ENCODE data around the gene CETN2.
"Not testable (repeated sequence)": the region's sequence is repeated elsewhere in the genome, so short reads cannot be mapped to it uniquely, and the experiment has no call there.

The CETN2 gene

DNA sequence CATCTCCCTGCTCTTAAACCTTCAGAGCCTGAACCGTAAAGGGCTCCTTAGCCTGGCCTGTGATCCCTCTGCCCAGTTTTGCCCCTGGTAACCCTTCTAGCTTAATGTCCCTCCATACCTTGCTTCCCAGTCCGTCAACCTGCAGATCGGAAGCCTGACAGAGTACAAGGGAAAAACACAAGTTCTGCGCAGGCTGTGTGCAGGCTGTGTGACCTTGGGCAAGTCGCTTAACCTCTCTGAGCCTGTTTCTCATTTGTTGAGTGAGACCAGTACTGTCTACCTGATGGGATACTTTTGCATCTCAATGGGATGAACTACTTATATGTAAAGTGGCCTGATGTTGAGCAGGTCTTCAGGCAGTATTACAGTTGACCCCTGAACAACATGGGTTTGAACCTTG, 2.0 kb upstream of the CETN2 start:
- no peak for DNase-seq (ENCODE audit: low spot score)

DNA sequence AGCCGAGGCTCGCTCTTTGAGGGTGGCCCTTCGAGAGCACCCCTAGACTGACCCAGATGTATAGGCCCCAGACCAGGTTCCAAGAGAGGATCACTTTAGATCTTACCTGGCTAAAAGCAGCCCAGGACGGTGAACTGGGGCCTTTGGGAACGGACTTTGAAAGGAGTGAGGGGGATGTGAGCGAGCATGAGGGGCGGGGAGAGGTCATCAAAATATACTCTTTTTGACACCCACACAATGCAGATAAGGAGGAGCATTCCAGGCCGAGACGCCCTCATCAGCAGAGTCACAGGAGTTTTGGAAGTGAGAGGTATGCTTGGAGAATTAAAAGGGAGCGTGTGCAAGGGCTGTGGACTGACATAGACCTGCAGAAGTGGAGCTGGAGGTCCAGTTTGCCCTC, 834 bp upstream of the CETN2 start:
- DNase-seq (ENCODE audit: low spot score) = no peak

DNA sequence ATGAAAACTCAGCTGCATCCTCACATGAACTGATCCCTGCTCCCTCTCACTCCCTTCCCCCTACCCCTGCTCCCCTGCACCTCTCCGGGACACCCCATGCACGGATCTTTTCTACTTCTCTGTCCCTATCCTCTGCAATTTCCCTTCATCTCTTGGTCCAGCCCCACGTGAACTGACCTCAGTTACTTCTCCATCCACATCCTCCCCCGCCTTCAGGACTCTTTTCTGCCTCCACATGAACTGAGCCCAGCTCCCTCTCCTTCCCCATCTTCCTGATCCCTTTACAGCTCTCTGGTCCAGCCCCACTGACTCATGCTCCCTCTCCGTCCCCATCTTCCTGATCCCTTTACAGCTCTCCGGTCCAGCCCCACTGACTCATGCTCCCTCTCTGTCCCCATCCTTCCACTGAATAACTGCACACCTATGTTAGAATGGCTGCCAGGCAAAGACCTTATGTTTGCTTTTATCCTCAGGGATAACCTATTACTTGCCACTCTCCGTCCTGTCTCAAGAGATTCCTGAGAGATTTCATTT, 5.6 kb downstream of the CETN2 start:
- no peak for DNase-seq (ENCODE audit: low spot score)

DNA sequence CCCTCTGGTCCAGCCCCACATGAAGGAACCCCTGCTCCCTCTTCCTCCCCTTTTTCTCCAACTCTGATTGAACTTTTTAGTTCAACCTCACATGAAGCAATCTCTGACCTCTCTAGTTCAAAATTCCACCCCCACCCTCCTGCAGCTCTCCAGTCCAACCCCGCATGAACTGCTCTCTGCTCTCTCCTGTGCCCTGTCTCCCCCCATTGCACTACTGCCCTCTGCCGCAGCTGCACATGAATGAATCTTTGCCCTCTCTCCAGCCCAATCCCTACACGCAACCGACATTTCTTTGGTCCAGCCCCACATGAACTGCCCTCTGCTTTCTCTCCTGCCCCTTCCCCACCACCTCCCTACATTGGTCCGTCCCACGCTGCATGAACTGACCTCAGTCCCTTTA, 6.9 kb downstream of the CETN2 start:
- no peak for DNase-seq (ENCODE audit: low spot score)

DNA sequence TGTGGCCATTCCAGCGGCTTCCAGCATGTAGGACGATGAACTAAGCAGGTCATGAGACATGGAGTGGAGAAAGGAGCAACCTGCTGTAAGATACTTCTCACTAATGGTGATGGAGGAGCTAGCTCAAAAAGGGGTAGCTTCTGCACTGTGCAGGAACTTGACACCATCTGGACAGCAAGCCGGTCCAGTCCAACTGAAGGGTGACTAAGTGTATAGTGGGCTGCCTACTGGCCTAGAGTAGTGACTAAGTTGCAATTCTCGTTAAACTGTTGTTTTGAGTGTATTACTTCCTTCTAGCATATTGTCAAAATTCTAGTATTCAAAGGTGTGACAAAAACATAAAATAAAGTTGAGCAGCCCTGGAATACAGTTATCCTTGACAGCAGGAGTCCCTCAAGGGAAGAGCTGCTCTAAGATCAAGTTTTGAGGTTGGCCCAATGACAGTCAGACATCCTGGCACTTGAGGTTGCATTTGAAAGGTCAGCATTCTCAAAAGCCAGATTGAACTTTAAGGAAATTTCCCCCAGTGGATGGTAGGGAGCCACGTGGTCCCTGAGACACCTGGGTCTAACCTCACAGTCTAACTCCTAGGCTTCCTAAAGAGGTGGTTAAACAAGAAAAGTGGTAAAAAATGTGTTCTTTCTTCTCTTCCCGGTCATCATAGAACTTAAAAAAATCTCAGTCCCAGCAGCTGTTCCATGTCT, 8.0 kb downstream of the CETN2 start:
- DNase-seq (ENCODE audit: low spot score) = no peak

DNA sequence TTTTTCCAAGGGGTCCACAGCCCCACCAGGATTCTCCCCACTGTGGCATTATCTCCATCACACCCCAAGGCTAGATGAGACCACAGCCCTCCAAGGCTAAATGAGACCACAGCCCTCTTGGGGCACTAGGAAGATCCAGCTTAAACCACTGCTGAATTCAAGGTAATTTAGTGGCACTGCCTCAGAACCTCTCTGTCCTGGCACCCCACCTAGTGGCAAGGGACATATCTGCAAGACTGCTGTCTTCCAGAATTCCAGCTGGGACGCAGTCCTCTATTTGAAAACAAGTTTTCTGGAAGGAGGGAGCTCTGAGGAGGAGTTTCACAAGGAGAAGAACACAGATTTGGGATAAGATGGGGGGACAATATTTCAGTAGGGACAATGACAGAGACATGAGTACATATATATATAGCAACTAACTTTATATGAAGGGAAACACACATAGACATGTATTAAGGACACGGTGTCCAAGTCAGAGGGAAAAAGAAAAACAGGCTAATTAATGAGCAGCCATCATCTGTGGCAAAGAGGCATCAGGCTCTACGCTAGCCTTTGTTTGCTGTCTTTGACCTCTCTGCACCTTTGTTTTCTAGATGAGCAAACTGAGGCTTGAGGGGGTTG, 9.3 kb downstream of the CETN2 start:
- peak; percentile 40 for DNase-seq (ENCODE audit: low spot score)

DNA sequence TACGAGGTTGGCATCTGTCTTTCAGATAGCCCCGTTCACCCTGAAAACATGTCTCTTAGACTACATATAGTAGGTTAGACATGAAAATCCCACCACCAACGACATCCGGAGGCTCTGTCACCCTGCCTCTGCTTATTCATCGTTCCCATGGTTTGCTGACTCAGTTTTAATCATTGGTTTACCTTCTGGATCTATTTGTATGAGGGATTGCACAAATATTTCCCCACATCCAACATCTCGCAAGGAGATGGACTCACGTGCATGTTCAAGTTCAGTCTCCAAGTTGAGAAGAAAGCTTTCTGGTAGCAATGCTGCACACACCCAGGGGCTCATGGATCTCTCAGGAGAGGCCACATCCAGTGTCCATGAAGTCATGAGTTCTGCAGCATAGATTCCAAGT, 10.8 kb downstream of the CETN2 start:
- DNase-seq (ENCODE audit: low spot score) = no peak

DNA sequence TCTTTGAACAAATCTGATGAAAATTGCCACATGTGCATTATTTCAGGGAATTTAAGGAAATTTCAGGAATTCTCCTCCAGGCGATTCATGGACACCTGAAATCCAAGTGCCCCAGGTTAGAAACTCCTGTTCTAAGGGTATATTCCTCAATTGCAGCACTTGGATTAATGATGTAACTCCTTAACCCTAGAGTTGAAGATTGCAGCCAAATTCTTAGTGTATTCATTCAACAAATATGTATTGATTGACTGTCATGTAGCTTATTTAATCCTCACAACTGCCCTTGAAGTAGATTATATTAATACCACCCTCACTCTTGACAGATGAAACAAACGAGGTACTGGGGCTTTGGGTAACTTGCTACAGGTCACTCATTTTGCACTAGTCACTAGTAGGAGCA, 11.3 kb downstream of the CETN2 start:
- no peak for DNase-seq (ENCODE audit: low spot score)

DNA sequence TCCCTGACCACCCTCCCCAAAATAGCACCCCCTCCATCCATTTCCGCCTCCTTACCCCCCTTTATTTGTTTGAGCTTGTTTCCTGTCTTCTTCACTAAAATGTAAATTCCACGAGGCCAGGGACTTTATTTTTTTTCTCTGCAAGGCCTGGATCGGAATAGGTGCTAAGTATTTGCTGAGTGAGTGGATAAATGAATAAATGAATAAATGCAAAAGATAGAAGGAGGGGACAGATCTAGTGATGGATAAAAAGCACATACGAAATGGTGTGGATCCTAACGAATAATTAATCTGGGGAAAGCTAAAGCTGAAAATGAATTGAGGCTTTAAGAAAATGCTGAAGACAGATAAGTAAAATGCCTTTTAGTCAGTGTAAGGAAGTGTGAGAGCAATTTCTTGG, 12.2 kb downstream of the CETN2 start:
- no peak for DNase-seq (ENCODE audit: low spot score)

DNA sequence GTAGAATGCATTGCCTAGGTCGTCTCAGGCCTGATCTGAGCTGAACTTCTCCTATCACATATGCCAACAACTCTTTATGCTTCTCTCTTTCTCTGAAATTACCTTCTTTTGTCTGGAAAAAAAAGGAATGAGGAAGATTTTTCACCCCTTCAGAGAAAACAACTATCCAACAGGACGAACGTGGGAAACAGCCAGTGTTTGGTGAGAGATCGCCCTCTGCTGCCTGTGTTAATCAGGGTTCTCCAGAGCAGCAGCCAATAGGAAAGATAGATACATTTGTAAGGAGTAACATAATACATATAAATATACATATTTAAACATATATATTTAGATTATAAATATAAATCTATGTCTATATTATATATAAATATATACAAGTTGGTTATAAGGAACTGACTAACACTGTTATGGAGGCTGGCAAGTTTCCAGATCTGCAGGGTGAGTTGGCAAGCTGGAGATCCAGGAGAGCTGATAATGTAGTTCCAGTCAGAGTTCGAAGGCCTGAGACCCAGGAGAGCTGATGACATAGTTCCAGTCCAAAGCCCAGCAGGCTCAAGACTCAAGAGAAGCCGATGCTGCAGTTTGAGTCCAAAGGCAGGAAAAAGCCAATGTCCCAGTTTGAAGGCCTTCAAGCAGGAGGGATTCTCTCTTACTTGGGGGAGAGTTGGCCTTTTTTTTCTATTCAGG, 13.3 kb downstream of the CETN2 start:
- DNase-seq (ENCODE audit: low spot score) = peak; percentile 29

DNA sequence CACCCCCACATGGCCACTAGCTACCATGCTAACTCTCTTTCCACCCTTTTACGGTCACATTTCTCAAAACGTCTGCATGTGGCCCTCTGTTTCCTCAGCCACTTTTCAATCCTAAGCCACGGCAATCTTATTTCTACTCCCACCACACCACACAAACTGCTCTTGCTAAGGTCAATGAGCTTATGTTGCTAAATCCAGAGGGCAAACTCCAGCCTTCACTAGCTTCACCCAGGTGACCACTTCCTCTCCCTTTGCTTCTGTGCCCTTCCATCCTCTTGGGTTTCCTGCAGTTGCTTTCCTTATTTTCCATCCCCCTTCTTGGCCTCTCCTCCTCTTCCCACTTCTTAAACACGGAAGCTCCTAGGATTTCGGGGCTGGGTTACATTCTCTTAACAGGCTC, 16.5 kb downstream of the CETN2 start:
- DNase-seq (ENCODE audit: low spot score) = no peak

DNA sequence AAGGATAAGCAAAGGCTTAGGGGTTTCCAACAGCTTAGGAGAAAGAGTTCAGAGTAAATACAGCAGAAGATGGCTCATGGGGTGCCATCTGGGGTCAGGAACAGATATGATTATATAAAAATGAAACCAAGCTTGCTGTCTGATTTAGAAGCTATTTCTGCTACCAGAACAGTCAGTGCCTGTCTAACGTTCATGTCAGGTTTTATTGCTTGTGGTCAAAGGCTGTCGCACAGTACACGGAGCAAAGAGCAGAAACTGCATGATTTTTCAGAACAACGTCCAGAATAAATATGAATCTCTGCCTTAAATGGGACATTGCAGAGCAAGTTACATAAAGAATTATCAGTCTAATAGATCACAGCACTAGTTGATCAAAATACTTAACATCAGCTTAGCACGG, 17.4 kb downstream of the CETN2 start:
- no peak for DNase-seq (ENCODE audit: low spot score)

DNA sequence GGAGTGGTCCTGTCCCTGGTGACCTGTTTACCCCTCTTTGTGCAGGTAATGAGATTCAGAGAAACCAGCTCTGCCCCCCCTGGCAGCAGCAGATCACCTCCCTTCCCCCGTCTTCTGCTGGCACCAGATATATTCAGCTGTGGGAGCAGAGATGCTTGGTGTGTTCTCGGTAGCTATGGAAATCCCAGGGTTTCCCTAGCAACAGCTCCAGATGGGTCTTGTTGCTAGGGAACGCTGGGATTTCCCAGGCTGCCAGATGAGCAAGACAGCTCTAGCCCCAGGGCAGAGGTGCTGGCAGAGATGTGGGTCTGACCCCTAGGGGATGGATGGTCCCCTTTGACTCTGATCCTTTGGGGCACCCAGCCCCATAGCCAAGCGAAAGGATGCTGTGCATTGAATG, 20.2 kb downstream of the CETN2 start:
- DNase-seq (ENCODE audit: low spot score) = no peak

DNA sequence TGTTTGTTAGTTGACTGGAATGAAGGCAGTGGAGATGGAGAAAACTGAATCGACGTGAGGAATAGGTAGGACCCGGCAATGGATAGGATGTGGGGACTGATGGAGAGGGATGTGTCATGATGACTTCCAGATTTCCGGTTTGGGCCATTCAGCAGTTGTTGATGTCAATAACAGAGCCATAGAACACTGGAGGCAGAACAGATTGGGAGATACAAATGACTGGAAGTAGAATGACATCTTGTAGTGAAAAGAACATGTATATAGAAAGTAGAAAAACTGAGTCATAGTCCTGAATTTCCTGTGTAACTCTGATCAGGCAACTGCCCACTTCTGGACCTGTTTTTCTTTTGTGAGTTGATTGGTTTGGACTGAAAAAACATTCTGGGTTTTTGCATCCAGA, 24.5 kb downstream of the CETN2 start:
- DNase-seq (ENCODE audit: low spot score) = no peak

DNA sequence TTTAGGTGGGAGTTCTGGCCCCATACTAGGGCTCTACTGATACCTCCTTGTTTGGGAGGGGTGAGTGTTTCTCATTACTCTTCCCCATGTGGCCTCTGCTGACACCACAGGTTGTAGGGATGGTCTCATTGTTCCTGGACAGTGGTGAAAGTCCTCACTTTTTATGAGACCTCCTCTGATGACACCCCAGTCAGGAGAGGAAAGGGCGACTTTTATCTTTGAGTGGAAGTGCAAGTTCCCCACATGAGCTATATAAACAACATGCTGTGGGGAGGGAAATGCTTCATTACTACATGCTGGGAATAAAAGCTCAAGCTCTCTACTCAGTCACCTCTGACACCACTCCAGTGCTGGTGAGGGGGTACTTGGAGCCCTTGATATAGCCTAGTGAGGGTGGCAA, 31.6 kb downstream of the CETN2 start:
- DNase-seq (ENCODE audit: low spot score) = no peak

DNA sequence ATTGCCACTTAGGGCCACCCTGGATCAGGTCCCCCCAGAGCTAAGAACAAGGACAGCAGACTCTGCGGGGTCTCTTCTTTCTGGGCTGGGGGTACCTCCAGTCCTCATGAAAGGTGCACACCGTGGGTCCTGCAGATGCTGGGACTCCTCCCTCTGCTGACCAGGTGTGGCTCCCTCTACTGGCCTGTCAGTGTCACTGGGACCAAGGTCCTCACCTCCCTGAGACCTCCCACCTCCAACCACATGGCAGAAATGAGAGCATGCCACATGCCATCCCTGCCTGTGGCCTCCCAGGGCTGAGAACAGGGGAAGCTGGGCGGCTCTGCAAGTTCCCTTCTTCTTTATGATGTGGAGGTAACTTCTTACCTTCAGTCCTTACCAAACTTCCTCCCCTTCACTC, 43.5 kb downstream of the CETN2 start:
- not testable (repeated sequence) for DNase-seq (ENCODE audit: low spot score)
